AG04450 (cell line): ENCODE measurements around the gene TADA2A. TPM values are rescaled to one million over a fixed set of nuclear protein-coding genes. Genes with fewer than 3 reads are reported as not detected.

Experiments used
- CTCF ChIA-PET: fragments of 300-600, 350-600 bp; formaldehyde crosslinking; extraction: SDS; loops from one replicate; lab custom pipeline; 2022; ENCODE audit warnings: antibody characterized with exemption, inconsistent platforms; lab: Charles Lee
- POLR2A ChIA-PET: fragments of 350-600 bp; formaldehyde crosslinking; extraction: SDS; loops from one replicate; lab custom pipeline; 2021; ENCODE audit warnings: antibody characterized with exemption, inconsistent platforms; lab: Yijun Ruan, JAX
- DNase-seq: peaks from one replicate; pipeline ENCODE4 v3.0.0-alpha.2; 2011; ENCODE audit warnings: low read depth, low spot score
- H3K27ac ChIP-seq: one replicate; pipeline ENCODE4 v1.5.1; 2012; ENCODE audit warnings: low read depth, low read length, control low read depth
- H3K27me3 ChIP-seq: one replicate; pipeline ENCODE4 v1.6.0; 2012; ENCODE audit warnings: low read length; ENCODE audit not compliant: control insufficient read depth, insufficient read depth
- H3K4me3 ChIP-seq: 2 replicates; pipeline ENCODE4 v1.5.1; 2011; ENCODE audit warnings: mild to moderate bottlenecking, low read depth, low read length, control low read depth
- H3K9me3 ChIP-seq: 2 replicates; pipeline ENCODE4 v1.5.1; 2012; ENCODE audit warnings: low read length; ENCODE audit not compliant: control insufficient read depth, insufficient read depth
- polyA plus RNA-seq: library from polyadenylated mRNA; depleted of rRNA; stranded (reverse); fragments of >200 nt; gene quantifications from 2 replicates; pipeline ENCODE4 v1.2.3, GENCODE V29; 2011
- TF ChIP-seq, protein P1 (sequence below): IDR thresholded peaks from 2 replicates; pipeline ENCODE4 v1.5.1; 2011; ENCODE audit warnings: low read depth, low read length, control low read depth, inconsistent platforms

The TADA2A gene
- polyA plus RNA-seq, 1 experiment: 21.4 TPM

GRCh38 chr17:37475731-37476420 lies 69.2 kb downstream of the TADA2A start:
- Histone ChIP-seq H3K4me3 (no peak overlapping the region), H3K27ac (peak overlapping the region; percentile 48), H3K9me3 (no peaks in the 10 kb centered on the region), H3K27me3 (no peaks in the 10 kb centered on the region)
- TF ChIP-seq, protein P1, sequence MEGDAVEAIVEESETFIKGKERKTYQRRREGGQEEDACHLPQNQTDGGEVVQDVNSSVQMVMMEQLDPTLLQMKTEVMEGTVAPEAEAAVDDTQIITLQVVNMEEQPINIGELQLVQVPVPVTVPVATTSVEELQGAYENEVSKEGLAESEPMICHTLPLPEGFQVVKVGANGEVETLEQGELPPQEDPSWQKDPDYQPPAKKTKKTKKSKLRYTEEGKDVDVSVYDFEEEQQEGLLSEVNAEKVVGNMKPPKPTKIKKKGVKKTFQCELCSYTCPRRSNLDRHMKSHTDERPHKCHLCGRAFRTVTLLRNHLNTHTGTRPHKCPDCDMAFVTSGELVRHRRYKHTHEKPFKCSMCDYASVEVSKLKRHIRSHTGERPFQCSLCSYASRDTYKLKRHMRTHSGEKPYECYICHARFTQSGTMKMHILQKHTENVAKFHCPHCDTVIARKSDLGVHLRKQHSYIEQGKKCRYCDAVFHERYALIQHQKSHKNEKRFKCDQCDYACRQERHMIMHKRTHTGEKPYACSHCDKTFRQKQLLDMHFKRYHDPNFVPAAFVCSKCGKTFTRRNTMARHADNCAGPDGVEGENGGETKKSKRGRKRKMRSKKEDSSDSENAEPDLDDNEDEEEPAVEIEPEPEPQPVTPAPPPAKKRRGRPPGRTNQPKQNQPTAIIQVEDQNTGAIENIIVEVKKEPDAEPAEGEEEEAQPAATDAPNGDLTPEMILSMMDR: no peak
- POLR2A ChIA-PET: interaction anchor here (1.2 kb wide), 1 partner anchor 12 kb away, joined by 4 read pairs; no protein-coding TSS in a partner anchor
- CTCF ChIA-PET: no interaction called here
- DNase-seq: no peak

- H3K4me3 ChIP-seq: no peak overlapping the region
- no peak for DNase-seq
- TF ChIP-seq, protein P1: no peak
- H3K27me3 ChIP-seq: no peaks in the 10 kb centered on the region
- CTCF ChIA-PET: interaction anchor here (0.9 kb wide), 1 partner anchor 11 kb away, joined by 4 read pairs; no protein-coding TSS in a partner anchor
- POLR2A ChIA-PET: interaction anchor here (0.6 to 1.2 kb wide), 2 partner anchors 12 to 340 kb away, joined by 3 to 4 read pairs; no protein-coding TSS in a partner anchor
- peak overlapping the region; percentile 48 for H3K27ac ChIP-seq
- H3K9me3 ChIP-seq: no peaks in the 10 kb centered on the region
Observed at GRCh38 chr17:37476431-37477120, 69.9 kb downstream of the TADA2A start.

DNA sequence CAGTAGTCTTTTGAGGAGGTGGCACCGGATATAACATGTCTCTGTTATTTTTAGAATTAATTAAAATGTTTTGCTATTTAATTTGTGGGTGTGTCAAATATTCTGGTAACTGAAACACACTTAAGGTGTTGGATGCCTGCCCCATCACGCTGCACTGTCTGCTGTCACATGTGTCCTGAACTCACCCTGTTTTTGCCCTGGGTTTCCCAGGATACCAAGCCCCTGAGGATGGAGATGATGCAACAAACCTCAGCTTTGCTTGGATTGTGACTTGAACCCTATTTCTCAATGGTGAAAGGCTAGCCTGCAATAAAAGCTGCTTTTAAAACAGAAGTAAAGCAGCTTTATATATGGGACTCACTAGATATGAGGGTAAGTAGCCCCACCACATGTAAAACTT lies 71.5 kb downstream of the TADA2A start:
- no peak overlapping the region for H3K4me3 ChIP-seq
- H3K9me3 ChIP-seq: no peaks in the 10 kb centered on the region
- DNase-seq: no peak
- ChIA-PET POLR2A (interaction anchor here (1.0 to 1.1 kb wide), 2 partner anchors 10 to 71 kb away, joined by 3 to 4 read pairs; no protein-coding TSS in a partner anchor), CTCF (interaction anchor here (1.1 kb wide), 1 partner anchor 10 kb away, joined by 4 read pairs; no protein-coding TSS in a partner anchor)
- TF ChIP-seq, protein P1: no peak
- H3K27me3 ChIP-seq: no peaks in the 10 kb centered on the region
- H3K27ac ChIP-seq: no peak overlapping the region

DNA sequence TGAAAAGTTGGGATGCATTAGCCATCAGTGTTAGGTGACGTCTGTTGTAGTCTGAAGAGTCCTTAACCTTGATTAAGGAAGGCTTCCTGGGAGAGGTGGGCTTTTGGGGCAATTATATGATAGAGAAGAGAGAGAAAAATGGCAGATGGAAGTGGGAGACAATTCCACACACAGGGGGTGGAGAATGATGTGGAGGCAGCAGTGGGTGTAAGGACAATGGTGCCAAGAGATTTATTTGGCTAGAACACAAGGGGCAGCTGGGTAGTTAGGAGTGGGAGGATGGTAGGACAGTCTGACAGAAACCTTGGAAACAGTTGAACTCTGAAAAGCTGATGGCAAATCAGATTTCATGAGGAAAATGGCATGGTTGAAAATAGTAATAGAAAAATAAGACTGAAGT lies 72.3 kb downstream of the TADA2A start:
- H3K27me3 ChIP-seq: no peaks in the 10 kb centered on the region
- ChIA-PET POLR2A (interaction anchor here (1.1 kb wide), 1 partner anchor 9 kb away, joined by 4 read pairs; no protein-coding TSS in a partner anchor), CTCF (no interaction called here)
- no peak overlapping the region for H3K4me3 ChIP-seq
- DNase-seq: no peak
- TF ChIP-seq, protein P1: no peak
- H3K27ac ChIP-seq: no peak overlapping the region
- no peaks in the 10 kb centered on the region for H3K9me3 ChIP-seq
